H9 (cell line): Measurements from ENCODE around the gene CRAT. TPM values are rescaled to one million over a fixed set of nuclear protein-coding genes. Genes with fewer than 3 reads are reported as not detected.

Source experiments
- DNase-seq: peaks from one replicate; pipeline ENCODE4 v3.0.0-alpha.2; 2017
- H2AFZ ChIP-seq: one replicate; pipeline ENCODE4 v1.6.1; 2013; ENCODE audit warnings: mild to moderate bottlenecking, low read length, control low read depth, moderate library complexity
- H2AK5ac ChIP-seq: 2 replicates; pipeline ENCODE4 v1.6.1; 2013; ENCODE audit warnings: low read length, control low read depth, mixed read lengths; ENCODE audit not compliant: insufficient read length
- H2BK120ac ChIP-seq: one replicate; pipeline ENCODE4 v1.6.1; 2013; ENCODE audit warnings: low read depth, mild to moderate bottlenecking, low read length, control low read depth, inconsistent platforms; ENCODE audit not compliant: poor library complexity, severe bottlenecking
- H2BK12ac ChIP-seq: 2 replicates; pipeline ENCODE4 v1.6.1; 2013; ENCODE audit warnings: low read length, control low read depth, mixed read lengths, low read depth; ENCODE audit not compliant: insufficient read length
- H2BK15ac ChIP-seq: 2 replicates; pipeline ENCODE4 v1.6.1; 2013; ENCODE audit warnings: low read depth, low read length, control low read depth
- H2BK20ac ChIP-seq: one replicate; pipeline ENCODE4 v1.6.1; 2013; ENCODE audit warnings: low read depth, mild to moderate bottlenecking, low read length, control low read depth, inconsistent platforms; ENCODE audit not compliant: poor library complexity, severe bottlenecking
- H2BK5ac ChIP-seq: 2 replicates; pipeline ENCODE4 v1.6.1; 2013; ENCODE audit warnings: low read length, control low read depth, mixed read lengths; ENCODE audit not compliant: insufficient read length
- H3K14ac ChIP-seq: 2 replicates; pipeline ENCODE4 v1.6.1; 2013; ENCODE audit warnings: low read length, control low read depth; ENCODE audit not compliant: insufficient read depth
- H3K18ac ChIP-seq: 2 replicates; pipeline ENCODE4 v1.6.1; 2013; ENCODE audit warnings: low read depth, mild to moderate bottlenecking, mixed read lengths, low read length, control low read depth; ENCODE audit not compliant: insufficient read length
- H3K23ac ChIP-seq: 2 replicates; pipeline ENCODE4 v1.6.1; 2013; ENCODE audit warnings: low read length, control low read depth, mixed read lengths, low read depth; ENCODE audit not compliant: insufficient read length
- H3K23me2 ChIP-seq: 2 replicates; pipeline ENCODE4 v1.6.1; 2013; ENCODE audit warnings: low read depth, mild to moderate bottlenecking, mixed read lengths, low read length, control low read depth; ENCODE audit not compliant: insufficient read length, poor library complexity, severe bottlenecking
- H3K27ac ChIP-seq: 2 replicates; pipeline ENCODE4 v1.5.1; 2013; ENCODE audit warnings: low read length, control low read depth, mixed read lengths, low read depth; ENCODE audit not compliant: insufficient read length
- H3K27me3 ChIP-seq: 2 replicates; pipeline ENCODE4 v1.6.1; 2013; ENCODE audit warnings: low read length, control low read depth, inconsistent platforms; ENCODE audit not compliant: insufficient read depth
- H3K4ac ChIP-seq: 2 replicates; pipeline ENCODE4 v1.6.1; 2013; ENCODE audit warnings: low read depth, mild to moderate bottlenecking, control low read depth, inconsistent platforms, low read length, moderate library complexity
- H3K4me1 ChIP-seq: 2 replicates; pipeline ENCODE4 v1.6.1; 2013; ENCODE audit warnings: low read length, control low read depth, inconsistent platforms; ENCODE audit not compliant: insufficient read depth
- H3K4me2 ChIP-seq: 2 replicates; pipeline ENCODE4 v1.6.1; 2013; ENCODE audit warnings: low read length, control low read depth, mixed read lengths; ENCODE audit not compliant: insufficient read length, insufficient read depth
- H3K56ac ChIP-seq: 2 replicates; pipeline ENCODE4 v1.6.1; 2013; ENCODE audit warnings: low read depth, mild to moderate bottlenecking, mixed read lengths, low read length, control low read depth; ENCODE audit not compliant: insufficient read length
- H3K79me1 ChIP-seq: 2 replicates; pipeline ENCODE4 v1.6.1; 2013; ENCODE audit warnings: low read depth, mild to moderate bottlenecking, moderate library complexity, low read length, control low read depth, inconsistent platforms; ENCODE audit not compliant: insufficient read depth, poor library complexity, severe bottlenecking
- H3K79me2 ChIP-seq: 2 replicates; pipeline ENCODE4 v1.6.1; 2013; ENCODE audit warnings: low read length, control low read depth, inconsistent platforms; ENCODE audit not compliant: insufficient read depth
- H3K9ac ChIP-seq: 2 replicates; pipeline ENCODE4 v1.6.1; 2013; ENCODE audit warnings: low read length, control low read depth, mixed read lengths; ENCODE audit not compliant: insufficient read length; ENCODE audit errors: extremely low read depth
- H3K9me3 ChIP-seq: one replicate; pipeline ENCODE4 v1.6.1; 2013; ENCODE audit warnings: low read depth, low read length, inconsistent platforms; ENCODE audit not compliant: control insufficient read depth
- H3T11ph ChIP-seq: one replicate; pipeline ENCODE4 v1.6.1; 2013; ENCODE audit warnings: mild to moderate bottlenecking, low read length, control low read depth, inconsistent platforms
- H4K20me1 ChIP-seq: one replicate; pipeline ENCODE4 v1.6.1; 2013; ENCODE audit not compliant: control insufficient read depth, insufficient read length, insufficient read depth
- H4K5ac ChIP-seq: 2 replicates; pipeline ENCODE4 v1.6.1; 2013; ENCODE audit warnings: low read depth, mild to moderate bottlenecking, mixed read lengths, low read length, control low read depth; ENCODE audit not compliant: insufficient read length
- H4K8ac ChIP-seq: replicated peaks from 2 replicates; pipeline ENCODE4 v1.6.1; 2013; ENCODE audit warnings: low read length, control low read depth, mixed read lengths, low read depth; ENCODE audit not compliant: insufficient read length
- H4K91ac ChIP-seq: 2 replicates; pipeline ENCODE4 v1.6.1; 2013; ENCODE audit warnings: low read depth, mild to moderate bottlenecking, moderate library complexity, mixed read lengths, low read length, control low read depth; ENCODE audit not compliant: insufficient read length
- H3K27ac Mint-ChIP-seq, 3 experiments: 2 replicates in 2 of 3; 3 replicates in 1 of 3; pipeline ENCODE4 v1.8.0; 2020 to 2021; ENCODE audit warnings: mixed read lengths in 3 of 3, mild to moderate bottlenecking in 1 of 3, moderate library complexity in 1 of 3
- H3K27me3 Mint-ChIP-seq: 2 replicates; pipeline ENCODE4 v1.8.0; 2021; ENCODE audit warnings: low read depth, mild to moderate bottlenecking, moderate library complexity, mixed read lengths
- H3K36me3 Mint-ChIP-seq, 3 experiments: 2 replicates in 2 of 3; 3 replicates in 1 of 3; pipeline ENCODE4 v1.8.0; 2020 to 2021; ENCODE audit warnings: low read depth in 3 of 3, mixed read lengths in 3 of 3; ENCODE audit not compliant: insufficient read depth in 1 of 3
- H3K4me1 Mint-ChIP-seq, 2 experiments: 2 replicates each; pipeline ENCODE4 v1.8.0; 2020; ENCODE audit warnings: mixed read lengths in 2 of 2
- H3K4me3 Mint-ChIP-seq, 2 experiments: 2 replicates in 1 of 2; 3 replicates in 1 of 2; pipeline ENCODE4 v1.8.0; 2020 to 2021; ENCODE audit warnings: mild to moderate bottlenecking in 2 of 2, mixed read lengths in 2 of 2, moderate library complexity in 1 of 2
- H3K9me3 Mint-ChIP-seq, 2 experiments: 2 replicates in 1 of 2; 3 replicates in 1 of 2; pipeline ENCODE4 v1.8.0; 2020; ENCODE audit warnings: mild to moderate bottlenecking in 2 of 2, mixed read lengths in 2 of 2, moderate library complexity in 1 of 2
- CTCF ChIP-seq: fragments of 200-600 bp; sonication (generic); conservative IDR thresholded peaks from 3 replicates; pipeline ENCODE4 v1.8.0; 2021; ENCODE audit warnings: antibody characterized with exemption, mild to moderate bottlenecking
- WGBS: extraction: QIAGEN DNeasy Blood & Tissue Kit; methylation state at CpG from one replicate; pipeline ENCODE4 v1.1.7; 2013; ENCODE audit warnings: missing lambda C conversion rate, low lambda C conversion rate, mixed read lengths; ENCODE audit not compliant: insufficient read length; ENCODE audit errors: extremely low coverage; 5-methylcytosine and 5-hydroxymethylcytosine counted together
- total RNA-seq: library from RNA; stranded (reverse); gene quantifications from 2 replicates; pipeline ENCODE4 v1.2.1, GENCODE V29; 2021

CRAT gene
- total RNA-seq, 1 experiment from 2014 or later: 15.0 TPM

- Mint-ChIP-seq H3K4me3 (no peak overlapping the region), H3K4me1 (no peaks in the 10 kb centered on the region), H3K27ac (no peak overlapping the region), H3K27me3 (no peaks in the 10 kb centered on the region), H3K9me3 (no peaks in the 10 kb centered on the region), H3K36me3 (peaks cover 16 to 42% (median 27%) of the 10 kb centered on the region in 3 experiments; a peak in 6 of 7 replicates)
- no peak overlapping the region for H2BK20ac ChIP-seq
- H3K27me3 ChIP-seq: no peaks in the 10 kb centered on the region
- H3K9me3 ChIP-seq: no peaks in the 10 kb centered on the region
- no peak overlapping the region for H3K27ac ChIP-seq
- H3K79me2 ChIP-seq: no peaks in the 10 kb centered on the region
- no peak overlapping the region for H2BK5ac ChIP-seq
- H4K91ac ChIP-seq: no peak overlapping the region
- no peak overlapping the region for H4K8ac ChIP-seq
- H2AFZ ChIP-seq: no peak overlapping the region
- H3K4ac ChIP-seq: no peak overlapping the region
- H2BK12ac ChIP-seq: no peak overlapping the region
- H3K56ac ChIP-seq: no peak overlapping the region
- DNase-seq: no peak
- no peak overlapping the region for H2BK15ac ChIP-seq
- no peaks in the 10 kb centered on the region for H3K79me1 ChIP-seq
- H2AK5ac ChIP-seq: no peak overlapping the region
- H3K14ac ChIP-seq: no peak overlapping the region
- H3K18ac ChIP-seq: no peak overlapping the region
- no peak overlapping the region for H3K4me2 ChIP-seq
- no peaks in the 10 kb centered on the region for H3K23me2 ChIP-seq
- H3K4me1 ChIP-seq: no peaks in the 10 kb centered on the region
- H4K5ac ChIP-seq: no peak overlapping the region
- H3K9ac ChIP-seq: no peak overlapping the region
- no peak overlapping the region for H3K23ac ChIP-seq
- H4K20me1 ChIP-seq: peaks cover 3% of the 10 kb centered on the region
- H2BK120ac ChIP-seq: no peak overlapping the region
- TF ChIP-seq CTCF: no peak
- no CpG with 5 or more reads among the region's 6 CpGs for WGBS
- H3T11ph ChIP-seq: no peak overlapping the region
Measured at GRCh38 chr9:129053020-129053419, 57.6 kb downstream of the CRAT start.
